ENCODE data around the gene RPRD1A.
"Not testable (repeated sequence)": the region's sequence is repeated elsewhere in the genome, so short reads cannot be mapped to it uniquely, and the experiment has no call there.

RPRD1A gene

DNA sequence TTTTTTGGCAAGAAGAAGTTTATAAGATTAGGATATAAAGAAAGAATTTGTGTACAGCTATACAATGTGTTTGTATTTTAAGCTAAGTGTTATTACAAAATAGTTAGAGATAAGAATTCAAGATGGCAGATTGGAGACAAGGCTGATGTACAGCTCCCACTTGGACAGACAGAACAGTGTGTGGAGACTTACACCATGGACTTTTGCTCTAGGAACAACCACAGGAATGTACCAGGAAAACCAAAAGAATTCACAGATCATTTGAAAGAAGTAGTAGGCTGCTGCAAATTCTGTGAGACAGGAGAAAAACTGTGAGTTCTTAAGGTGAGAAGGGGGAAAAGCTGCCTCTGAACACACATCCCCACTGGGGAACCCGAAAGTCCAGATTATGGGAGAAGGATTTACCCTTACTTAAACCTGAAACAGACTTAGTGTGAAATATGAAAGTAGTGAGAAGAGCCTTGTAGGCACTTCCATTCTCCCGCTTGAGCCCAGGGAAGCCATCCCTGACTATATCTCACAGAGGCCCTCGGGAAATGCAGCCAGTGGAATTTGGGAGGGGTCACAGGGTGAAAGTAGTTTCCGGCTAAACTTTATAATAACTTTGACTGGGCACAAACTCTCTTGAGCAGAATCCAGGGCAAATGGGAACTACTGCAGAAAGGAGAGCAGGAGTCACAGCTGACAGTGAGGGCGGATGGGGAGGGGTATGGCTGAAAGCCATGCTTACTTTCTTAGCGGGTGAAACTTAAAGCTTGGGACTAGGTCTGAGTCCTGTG, 11.6 kb upstream of the RPRD1A start:
- no peak for DNase-seq (ENCODE audit: low spot score)

DNA sequence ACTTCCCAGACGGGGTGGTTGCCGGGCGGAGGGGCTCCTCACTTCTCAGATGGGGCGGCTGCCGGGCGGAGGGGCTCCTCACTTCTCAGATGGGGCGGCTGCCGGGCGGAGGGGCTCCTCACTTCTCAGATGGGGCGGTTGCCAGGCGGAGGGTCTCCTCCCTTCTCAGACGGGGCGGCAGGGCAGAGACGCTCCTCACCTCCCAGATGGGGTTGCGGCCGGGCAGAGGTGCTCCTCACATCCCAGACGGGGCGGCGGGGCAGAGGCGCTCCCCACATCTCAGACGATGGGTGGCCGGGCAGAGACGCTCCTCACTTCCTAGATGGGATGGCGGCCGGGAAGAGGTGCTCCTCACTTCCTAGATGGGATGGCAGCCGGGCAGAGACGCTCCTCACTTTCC, 10.4 kb upstream of the RPRD1A start:
- DNase-seq (ENCODE audit: low spot score), result not testable (repeated sequence)

DNA sequence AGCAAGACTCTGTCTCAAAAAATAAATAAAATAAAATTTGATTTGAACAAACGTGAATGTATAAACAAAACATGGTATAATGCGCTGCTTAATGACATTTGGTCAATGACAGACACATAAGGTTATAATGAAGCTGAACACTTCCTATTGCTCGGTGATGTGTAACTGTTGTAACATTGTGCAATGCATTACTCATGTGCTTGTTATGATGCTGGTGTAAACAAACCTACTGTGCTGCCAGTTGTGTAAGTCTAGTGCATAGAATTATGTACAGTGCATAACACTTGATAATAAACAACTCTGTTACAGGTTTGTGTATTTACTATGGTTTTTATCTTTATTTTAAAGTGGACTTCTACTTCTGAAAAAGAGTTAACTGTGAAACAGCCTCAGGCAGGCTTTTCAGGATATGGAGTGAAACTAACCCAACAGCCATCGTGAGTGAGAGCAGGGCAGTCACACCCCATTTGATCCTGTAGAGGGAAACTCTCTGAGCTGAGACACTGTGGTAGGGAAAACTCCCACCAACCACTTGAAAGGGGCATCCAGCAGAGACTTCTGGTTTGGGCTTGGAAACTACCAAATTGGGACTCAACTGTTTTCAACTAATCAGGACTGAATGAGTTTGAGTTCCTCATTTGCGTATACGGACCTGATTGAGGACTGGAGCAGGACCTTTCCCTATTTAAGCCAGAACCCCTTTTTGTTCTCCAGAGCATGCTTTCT, 8.7 kb upstream of the RPRD1A start:
- DNase-seq (ENCODE audit: low spot score), result no peak

DNA sequence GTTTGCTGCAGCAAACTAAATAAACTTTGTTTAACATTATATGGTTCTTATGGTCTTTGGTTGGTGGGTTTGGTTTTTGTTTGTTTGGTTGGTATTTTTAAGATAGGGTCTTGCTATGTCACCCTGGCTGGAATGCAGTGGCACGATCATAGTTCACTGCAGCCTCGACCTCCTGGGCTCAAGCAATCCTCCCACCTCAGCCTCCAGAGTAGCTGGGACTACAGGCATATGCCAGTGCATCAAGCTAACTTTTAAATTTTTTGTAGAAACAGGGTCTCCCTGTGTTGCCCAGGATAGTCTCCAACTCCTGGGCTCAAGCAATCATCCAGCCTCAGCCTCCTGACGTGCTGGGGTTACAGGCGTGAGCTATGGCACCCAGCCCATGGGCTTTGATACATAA, 7.1 kb upstream of the RPRD1A start:
- no peak for DNase-seq (ENCODE audit: low spot score)

DNA sequence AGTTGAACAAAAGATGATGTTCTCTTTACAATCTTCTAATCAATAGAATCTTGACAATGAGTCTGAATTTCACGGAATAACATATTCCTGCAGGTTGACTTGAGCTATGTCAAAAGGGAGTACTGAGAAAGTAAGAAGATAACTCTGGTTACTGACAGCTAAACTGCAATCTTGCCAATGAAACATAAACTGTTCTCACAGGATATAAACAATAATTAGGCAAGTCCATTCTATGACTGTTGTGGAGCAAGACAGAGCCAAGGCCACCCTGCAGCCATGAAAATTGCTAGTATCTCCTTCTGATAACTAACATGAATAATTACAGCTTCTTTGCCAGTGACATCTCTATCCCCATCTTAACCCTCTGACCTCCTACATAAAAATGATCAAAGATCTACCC, 6.3 kb upstream of the RPRD1A start:
- DNase-seq (ENCODE audit: low spot score), result no peak

DNA sequence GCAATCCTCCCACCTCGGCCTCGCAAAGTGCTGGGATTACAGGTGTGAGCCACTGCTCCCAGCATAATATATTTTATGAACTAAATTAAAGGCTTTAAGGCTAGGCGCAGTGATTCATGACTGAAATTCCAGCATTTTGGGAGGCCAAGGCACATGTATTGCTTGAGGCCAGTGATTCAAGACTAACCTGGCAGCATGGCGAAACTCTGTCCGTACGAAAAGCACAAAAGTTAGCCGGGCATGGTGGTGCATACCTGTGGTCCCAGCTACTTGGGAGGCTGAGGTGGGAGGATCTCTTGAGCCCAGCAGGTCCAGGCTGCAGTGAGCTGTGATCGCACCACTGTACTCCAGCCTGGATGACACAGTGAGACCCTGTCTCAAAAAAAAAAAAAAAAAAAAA, 5.0 kb upstream of the RPRD1A start:
- DNase-seq (ENCODE audit: low spot score), result not testable (repeated sequence)

DNA sequence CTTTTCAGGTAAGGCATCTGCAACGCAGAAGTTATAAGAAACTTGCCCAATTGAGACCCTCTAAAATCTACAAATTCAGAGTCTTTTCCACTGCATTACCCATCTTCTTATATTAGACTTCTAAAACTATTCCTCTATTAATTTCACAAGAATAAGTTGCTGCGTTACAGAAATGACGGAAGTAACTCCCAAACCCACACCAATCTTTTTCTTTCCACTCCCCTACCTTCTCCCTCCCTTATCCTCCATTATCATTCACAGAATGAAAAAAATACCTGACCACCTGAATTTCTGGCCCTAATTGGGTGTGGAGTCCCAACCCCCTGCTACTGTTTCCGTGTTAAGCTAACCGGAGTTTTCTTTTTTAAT, 689 bp downstream of the RPRD1A start:
- no peak for DNase-seq (ENCODE audit: low spot score)

DNA sequence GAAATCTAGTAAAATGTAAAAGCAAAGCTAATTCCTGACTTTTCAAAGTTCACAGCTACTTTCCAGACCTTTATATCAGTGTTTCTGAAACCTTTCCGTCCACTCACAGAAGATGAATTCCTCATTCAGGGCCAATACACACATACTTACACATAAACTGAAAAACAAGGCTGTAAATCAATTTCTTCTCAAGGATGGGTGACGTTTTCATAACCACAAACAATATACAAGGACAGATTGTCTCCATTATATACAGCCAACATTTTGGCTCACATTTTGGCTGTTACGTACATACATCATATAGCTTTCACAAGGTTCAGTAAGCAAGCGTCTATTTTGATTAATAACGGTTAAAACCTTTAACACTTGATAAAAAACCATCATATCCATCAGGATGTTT, 1.4 kb downstream of the RPRD1A start:
- no peak for DNase-seq (ENCODE audit: low spot score)

DNA sequence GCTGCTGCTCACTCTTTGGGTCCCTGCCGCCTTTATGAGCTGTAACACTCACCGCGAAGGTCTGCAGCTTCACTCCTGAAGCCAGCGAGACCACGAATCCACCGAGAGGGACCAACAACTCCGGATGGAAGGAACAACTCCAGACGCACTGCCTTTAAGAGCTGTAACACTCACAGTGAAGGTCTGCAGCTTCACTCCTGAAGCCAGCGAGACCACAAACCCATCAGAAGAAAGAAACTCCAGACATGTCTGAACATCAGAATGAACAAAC, 2.6 kb downstream of the RPRD1A start:
- DNase-seq (ENCODE audit: low spot score), result not testable (repeated sequence)

DNA sequence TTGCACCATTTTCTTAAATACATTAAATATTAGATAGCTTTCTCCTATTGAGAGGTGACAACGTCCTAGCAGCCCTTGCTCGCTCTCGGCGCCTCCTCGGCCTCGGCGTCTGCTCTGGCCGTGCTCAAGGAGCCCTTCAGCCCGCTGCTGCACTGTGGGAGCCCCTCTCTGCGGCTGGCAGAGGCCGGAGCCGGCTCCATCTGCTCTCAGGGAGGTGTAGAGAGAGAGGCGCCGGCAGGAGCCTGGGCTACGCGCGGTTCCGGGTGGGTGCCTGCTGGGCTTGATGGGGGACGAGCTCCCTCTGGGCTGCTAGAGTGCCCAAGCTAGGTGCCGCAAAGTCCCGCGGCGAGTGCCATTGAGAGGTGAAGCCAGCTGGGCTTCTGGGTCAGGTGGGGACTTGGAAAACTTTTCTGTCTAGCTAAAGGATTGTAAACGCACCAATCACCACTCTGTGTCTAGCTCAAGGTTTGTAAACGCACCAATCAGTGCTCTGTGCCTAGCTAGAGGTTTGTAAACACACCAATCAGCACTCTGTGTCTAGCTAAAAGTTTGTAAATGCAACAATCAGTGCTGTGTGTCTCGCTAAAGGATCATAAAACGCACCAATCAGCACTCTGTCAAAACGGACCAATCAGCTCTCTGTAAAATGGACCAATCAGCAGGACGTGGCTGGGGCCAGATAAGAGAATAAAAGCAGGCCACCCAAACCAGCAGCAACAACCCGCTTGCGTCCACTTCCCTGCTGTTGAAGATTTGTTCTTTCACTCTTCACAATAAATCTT, 3.1 kb downstream of the RPRD1A start:
- DNase-seq (ENCODE audit: low spot score), result no peak

DNA sequence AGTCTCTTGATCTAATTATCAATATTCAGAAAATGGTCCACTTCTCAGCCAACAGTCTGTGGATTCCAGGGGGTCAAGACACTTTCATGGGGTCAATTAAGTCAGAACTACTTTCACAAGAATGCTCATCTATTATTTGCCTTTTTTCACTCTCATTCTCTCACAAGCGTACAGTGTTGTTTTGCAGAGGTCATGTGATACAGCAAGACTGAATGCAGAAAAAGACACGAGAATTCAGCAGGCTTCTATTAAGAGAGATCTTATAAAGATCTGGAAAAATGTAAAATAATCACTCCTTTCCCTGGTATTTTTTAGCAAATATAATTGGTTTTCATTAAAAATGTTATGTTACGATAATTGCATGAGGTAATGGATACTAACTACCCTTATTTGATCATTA, 8.7 kb downstream of the RPRD1A start:
- DNase-seq (ENCODE audit: low spot score), result no peak

DNA sequence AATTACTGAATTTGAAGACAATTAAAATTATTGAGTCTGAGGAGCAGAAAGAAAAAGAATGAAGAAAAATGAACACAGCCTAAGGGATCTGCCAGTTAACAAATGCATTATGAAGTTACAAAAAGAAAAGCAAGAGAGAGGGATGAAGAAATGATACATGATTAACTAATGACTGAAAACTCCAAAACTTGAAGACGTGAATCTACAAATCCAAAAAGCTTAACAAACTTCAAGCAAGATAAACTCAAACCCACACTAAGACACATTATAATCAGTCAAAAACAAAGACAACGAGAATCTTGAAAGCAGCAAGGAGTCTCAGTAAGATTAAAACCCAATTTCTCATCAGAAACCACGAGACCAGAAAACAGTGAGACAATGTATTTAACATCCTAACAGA, 15.6 kb downstream of the RPRD1A start:
- DNase-seq (ENCODE audit: low spot score), result no peak

DNA sequence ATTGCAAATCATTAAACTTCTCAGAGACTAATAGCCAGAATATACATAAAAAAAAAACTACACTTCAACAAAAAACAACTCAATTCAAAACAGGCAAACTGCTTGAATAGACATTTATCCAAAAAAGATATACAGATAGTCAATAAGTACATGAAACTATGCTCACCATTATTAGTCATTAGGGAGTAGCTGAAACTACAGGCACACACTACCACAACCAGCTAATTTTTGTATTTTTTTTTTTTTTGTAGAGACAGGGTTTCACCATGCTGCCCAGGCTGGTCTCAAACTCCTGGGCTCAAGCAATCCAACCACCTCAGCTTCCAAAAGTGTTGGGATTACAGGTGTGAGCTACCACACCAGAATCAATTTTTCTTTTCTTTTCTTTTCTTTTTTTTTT, 16.9 kb downstream of the RPRD1A start:
- DNase-seq (ENCODE audit: low spot score), result no peak

DNA sequence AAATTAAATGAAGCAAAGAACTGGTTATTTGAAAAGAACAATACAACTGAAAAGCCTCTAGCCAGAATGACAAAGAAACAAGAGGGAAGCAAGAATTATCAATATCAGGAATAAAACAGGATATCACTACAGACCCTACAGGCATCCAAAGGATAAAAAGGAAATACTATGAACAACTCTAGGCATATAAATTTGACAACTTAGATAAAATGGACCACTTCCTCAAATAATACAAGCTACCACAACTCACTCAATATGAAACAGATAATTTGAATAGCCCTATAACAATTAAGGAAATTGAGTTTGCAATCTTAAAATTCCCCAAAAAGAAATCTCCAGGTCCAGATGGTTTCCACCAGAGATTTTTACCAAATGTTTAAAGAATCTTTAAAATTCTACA, 19.8 kb downstream of the RPRD1A start:
- no peak for DNase-seq (ENCODE audit: low spot score)

DNA sequence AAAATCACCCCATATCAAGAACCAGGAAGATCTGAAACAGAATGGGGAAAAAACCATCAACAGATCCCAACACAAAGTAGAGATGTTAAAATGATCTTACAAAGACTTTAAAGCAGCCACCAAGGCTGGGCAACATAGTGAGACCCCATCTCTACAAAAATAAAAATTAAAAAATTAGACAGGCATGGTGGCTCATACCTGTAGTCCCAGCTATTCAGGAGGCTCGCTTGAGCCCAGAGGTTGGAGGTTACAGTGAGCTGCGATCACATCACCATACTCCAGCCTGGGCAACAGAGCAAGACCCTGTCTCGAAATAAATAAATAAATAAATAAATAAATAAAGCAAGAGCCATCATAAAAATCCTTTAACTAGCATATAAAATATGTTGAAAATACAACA, 20.5 kb downstream of the RPRD1A start:
- DNase-seq (ENCODE audit: low spot score), result no peak

DNA sequence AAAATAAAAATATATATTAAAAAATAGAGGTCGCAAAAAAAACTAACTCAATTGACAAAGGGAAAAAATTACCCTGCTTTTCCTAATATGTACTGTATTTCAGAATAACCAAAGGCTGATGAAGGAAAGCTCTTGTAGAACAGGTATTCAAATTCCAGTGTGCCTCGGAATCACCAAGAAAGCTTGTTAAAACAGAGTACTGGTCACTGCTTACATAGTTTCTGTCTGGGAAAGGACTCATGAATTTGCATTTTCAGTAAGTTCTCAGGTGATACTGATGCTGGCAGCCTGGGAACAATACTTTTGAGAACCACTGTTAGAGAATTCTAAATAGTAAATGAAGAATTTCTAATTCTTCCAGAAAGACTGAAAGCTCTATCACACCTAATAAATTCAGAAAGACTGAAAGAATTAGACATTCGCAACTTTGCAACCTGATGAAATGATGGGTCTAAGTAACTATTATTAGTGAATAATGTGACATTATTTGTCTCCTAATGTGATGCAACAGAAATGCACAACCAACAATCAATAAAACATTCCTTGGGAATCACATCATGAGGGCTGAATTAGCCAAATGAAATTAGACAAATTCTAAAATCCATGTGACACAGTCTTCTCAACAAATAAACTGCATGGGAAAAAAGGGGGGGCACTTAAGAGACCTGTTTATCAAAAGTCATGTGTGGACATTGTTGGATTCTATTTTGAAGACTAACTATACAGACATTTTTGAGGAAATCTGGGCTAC, 21.9 kb downstream of the RPRD1A start:
- DNase-seq (ENCODE audit: low spot score), result no peak

DNA sequence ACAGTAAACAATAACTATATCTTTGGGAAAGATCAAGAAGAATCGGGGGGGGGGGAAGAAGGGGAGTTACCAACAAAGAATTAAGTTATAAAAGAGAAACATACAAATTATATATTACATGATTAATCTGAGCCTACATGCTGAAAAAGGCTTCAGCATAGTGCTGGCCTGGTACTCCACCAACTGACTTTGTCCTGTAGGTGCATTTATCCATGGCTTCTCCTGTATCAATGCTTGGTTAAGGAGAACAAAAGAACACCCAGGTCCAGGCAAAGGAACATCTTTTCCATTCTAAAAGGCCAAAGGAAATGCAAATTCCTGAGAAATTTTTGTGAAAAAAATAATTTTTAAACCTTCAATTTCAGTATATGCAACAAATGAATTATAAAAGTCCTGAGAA, 24.2 kb downstream of the RPRD1A start:
- DNase-seq (ENCODE audit: low spot score), result no peak

DNA sequence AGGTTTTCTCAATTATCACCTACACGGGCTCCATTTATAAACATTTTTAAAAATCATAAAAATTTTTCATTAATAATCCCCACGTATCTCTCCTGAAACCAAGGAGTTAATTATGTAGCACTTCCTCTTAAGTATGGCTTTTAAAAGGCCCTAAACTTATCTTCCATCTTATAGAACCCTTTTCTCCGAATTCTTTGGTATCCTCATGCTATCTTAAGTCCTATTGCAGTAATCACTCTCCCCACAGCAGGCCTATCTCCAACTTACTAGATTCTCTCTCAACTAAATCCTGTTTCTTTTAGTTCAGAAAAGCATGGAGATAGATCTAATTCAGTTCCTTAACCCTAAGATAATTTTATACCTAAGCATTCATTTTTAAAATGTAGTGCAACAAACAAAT, 26.2 kb downstream of the RPRD1A start:
- no peak for DNase-seq (ENCODE audit: low spot score)

DNA sequence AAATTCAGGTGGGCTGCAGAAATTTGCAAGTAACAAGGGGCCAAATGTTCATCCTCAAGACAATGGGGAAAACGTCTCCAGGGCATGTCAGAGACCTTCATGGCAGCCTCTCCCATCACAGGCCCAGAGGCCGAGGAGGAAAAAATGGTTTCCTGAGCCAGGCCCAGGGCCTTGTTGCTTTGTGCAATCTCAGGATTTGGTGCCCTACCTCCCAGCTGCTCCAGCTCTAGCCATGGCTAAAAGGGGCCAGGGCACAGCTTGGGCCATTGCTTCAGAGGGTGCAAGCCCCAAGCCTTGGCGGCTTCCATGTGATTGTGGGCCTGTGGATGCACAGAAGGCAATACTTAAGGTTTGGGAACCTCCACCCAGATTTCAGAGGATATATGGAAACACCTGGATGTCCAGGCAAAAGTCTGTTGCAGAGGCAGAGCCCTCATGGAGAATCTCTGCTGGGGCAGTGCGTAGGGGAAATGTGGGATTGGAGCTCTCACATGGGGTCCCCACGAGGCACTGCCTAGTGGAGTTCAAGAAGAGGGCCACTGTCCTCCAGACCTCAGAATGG, 29.2 kb downstream of the RPRD1A start:
- DNase-seq (ENCODE audit: low spot score), result no peak

DNA sequence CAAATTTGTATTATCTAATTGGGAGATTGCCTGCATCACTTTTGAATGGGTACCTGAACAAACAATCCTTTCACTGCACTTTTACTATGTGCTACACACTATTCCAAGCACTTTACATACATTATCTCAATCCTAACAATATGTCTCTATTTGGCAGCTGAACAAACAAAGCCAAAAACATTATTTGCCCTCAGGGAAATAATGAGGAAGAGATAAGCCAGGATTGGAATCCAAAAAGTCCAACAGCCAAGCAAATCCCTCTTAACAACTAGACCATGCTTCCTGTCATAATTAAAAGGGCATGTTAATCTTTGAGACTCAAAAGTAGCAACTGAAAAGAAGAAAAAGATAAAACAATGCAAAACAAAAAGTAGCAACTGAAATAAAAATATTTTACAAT, 32.1 kb downstream of the RPRD1A start:
- no peak for DNase-seq (ENCODE audit: low spot score)

DNA sequence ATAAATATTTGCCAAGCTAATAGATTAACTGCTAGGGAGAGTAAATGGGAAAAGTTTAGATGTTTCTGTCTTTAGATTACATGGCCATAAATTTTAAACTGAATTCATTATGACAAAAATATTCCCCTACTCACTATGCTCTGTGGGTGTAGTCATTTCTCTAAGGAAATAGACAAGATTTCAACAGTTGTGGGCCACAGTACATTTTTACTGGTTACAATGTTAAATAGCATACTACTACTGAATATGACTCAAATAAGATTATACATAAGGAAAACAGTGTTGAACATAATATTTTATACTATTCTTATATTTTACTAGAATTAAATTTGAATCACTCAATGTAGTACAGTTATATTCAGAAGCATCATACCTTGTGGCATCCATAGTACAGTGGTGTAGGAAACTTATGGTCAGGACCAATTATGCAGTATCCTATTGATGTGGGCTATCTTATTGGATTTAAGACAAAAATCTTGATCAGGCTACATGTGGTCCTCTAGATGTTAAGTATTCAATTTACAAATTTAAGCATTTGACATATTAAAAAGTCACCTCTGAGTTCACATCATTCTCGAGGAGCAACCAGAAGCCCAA, 33.0 kb downstream of the RPRD1A start:
- no peak for DNase-seq (ENCODE audit: low spot score)

DNA sequence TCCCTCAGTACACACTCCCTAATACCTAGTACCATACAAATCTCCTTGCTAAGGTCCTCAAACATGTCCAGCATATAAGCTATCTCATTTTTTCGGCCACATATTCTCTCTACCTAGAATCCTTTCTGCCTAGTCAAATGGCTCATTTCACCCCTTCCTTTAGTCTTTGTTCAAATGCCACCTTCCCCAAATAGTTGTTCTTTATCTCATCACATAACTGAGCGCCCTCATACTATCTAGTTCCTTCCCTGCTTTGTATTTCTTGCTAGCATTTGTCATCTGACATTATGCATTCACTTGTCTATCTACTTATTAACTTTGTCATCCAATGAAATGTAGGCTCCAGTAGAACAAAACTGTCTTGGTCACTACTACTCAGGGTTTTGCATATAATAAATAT, 35.5 kb downstream of the RPRD1A start:
- DNase-seq (ENCODE audit: low spot score), result no peak

Measured in cerebellar cortex (tissue), 1 donor.